ENCODE data around the gene IL3. TPM values are rescaled to one million over a fixed set of nuclear protein-coding genes. Genes with fewer than 3 reads are reported as not detected.

IL3 gene
- total and polyA plus RNA-seq, 2 of the 4 experiments (the other 2 are of a cell fraction): not detected

- DNase-seq (no peak), ATAC-seq (ENCODE audit: low read depth) (no peak)
- Histone ChIP-seq H2BK20ac (ENCODE audit: low read depth, low read length) (peak overlapping the region; percentile 67; the same call in 1 of the 2 replicates), H4K20me1 (ENCODE audit: insufficient read depth, low read length) (no peaks in the 10 kb centered on the region), H2BK15ac (ENCODE audit: low read depth, low read length) (peak overlapping the region; percentile 75; the same call in 2 of the 3 replicates), H3K9me3 (ENCODE audit: control insufficient read depth, insufficient read depth, low read length) (no peaks in the 10 kb centered on the region), H2AFZ (replicated peaks; ENCODE audit: low read length, poor library complexity) (peak overlapping the region; percentile 36), H3K4me2 (ENCODE audit: low read depth, low read length) (no peak overlapping the region), H3K9ac (ENCODE audit: low read depth, low read length) (no peak overlapping the region), H3K27me3 (ENCODE audit: control insufficient read depth, insufficient read depth, low read length) (no peaks in the 10 kb centered on the region), H3K4me1 (ENCODE audit: control insufficient read depth, insufficient read depth, low read length) (peaks cover 23% of the 10 kb centered on the region), H4K5ac (ENCODE audit: low read depth, low read length) (no peak overlapping the region), H3K4ac (ENCODE audit: low read depth, low read length) (peak overlapping the region; percentile 45), H3K18ac (ENCODE audit: low read depth, low read length) (no peak overlapping the region; the same call in 1 of the 2 replicates), H3K79me1 (ENCODE audit: low read depth in 1 of 2, low read length in 2 of 2) (no peaks in the 10 kb centered on the region), H2BK5ac (ENCODE audit: low read depth, low read length, poor library complexity, severe bottlenecking) (no peak overlapping the region), H3K14ac (replicated peaks; ENCODE audit: low read depth, low read length) (peak overlapping the region; percentile 31), H3K36me3 (ENCODE audit: control insufficient read depth, insufficient read depth, low read length) (no peaks in the 10 kb centered on the region), H3K56ac (ENCODE audit: extremely low read depth, insufficient read depth, low read length) (no peak overlapping the region), H2AK5ac (ENCODE audit: low read depth, low read length) (peak overlapping the region; percentile 62; the same call in 1 of the 2 replicates), H4K8ac (ENCODE audit: low read depth in 2 of 2, low read length in 2 of 2) (peak overlapping the region in 1 of 2 experiments; percentile 1; a peak in 1 of 4 replicates), H3K4me3 (ENCODE audit: insufficient read depth, low read depth, low read length) (no peak overlapping the region), H2AK9ac (replicated peaks; ENCODE audit: low read depth, low read length, poor library complexity) (no peak overlapping the region), H4K91ac (ENCODE audit: insufficient read depth, low read depth, low read length) (peak overlapping the region; percentile 24; the same call in 1 of the 2 replicates), H2BK120ac (ENCODE audit: low read depth, low read length) (peak overlapping the region; percentile 75; the same call in 1 of the 2 replicates), H3K9me1 (ENCODE audit: insufficient read depth, low read length) (peaks cover 27% of the 10 kb centered on the region), H3K23ac (ENCODE audit: low read depth, low read length) (peak overlapping the region; percentile 36; the same call in 1 of the 2 replicates), H3K27ac (ENCODE audit: insufficient read depth, low read length) (no peak overlapping the region)
- dilution Hi-C loops (cut with HindIII; ENCODE audit: low sequenced_read_pairs, unreplicated experiment) (no loop called here), in situ Hi-C loops (cut with MboI; ENCODE audit: low sequenced_read_pairs) (loop anchor here (25.0 kb wide), 1 partner anchor 390 kb away; the partner anchor contains the start of gene IRF1), intact Hi-C loops (cut with micrococcal nuclease) (no loop called here)
- TF ChIP-seq MXI1 (IDR thresholded peaks at IDR 0.05; ENCODE audit: borderline replicate concordance, low read depth, low read length): no peak
- no peak for TF ChIP-seq CEBPB (IDR thresholded peaks at IDR 0.05; ENCODE audit: low read depth, low read length)
- TF ChIP-seq NFE2L2 (IDR thresholded peaks at IDR 0.05; ENCODE audit: low read depth, low read length): no peak
- no peak for TF ChIP-seq RFX5 (IDR thresholded peaks at IDR 0.05; ENCODE audit: low read depth, low read length)
- TF ChIP-seq USF2 (IDR thresholded peaks at IDR 0.05; ENCODE audit: low read depth, low read length): no peak
- no peak for TF ChIP-seq CTCF (conservative IDR thresholded peaks at IDR 0.05; ENCODE audit: low read depth, low read length)
- no peak for TF ChIP-seq CHD1 (IDR thresholded peaks at IDR 0.05; ENCODE audit: low read depth, low read length)
- no peak for TF ChIP-seq RAD21 (IDR thresholded peaks at IDR 0.05; ENCODE audit: low read length)
- TF ChIP-seq SMC3 (IDR thresholded peaks at IDR 0.05; ENCODE audit: low read depth, low read length): no peak
- no peak for TF ChIP-seq FOS (IDR thresholded peaks at IDR 0.05; ENCODE audit: low read depth, low read length)
- TF ChIP-seq BHLHE40 (IDR thresholded peaks at IDR 0.05; ENCODE audit: low read depth, low read length): no peak
- TF ChIP-seq RCOR1 (IDR thresholded peaks at IDR 0.05; ENCODE audit: insufficient replicate concordance, low read length): no peak
- no peak for TF ChIP-seq ELK1 (IDR thresholded peaks at IDR 0.05; ENCODE audit: borderline replicate concordance, low read depth, low read length)
- 67% methylated on average over 1 of the region's 3 CpGs; no CpG with 5 or more reads in 1 of the 2 experiments for WGBS, 2 experiments (ENCODE audit: extremely low coverage in 2 of 2, insufficient read length in 1 of 2)
- ChIA-PET POLR2A (ENCODE audit: unreplicated experiment) (no interaction called here), CTCF (no interaction called here)
- BruUV-seq (replicated peaks): no TSS peak
Measured at GRCh38 chr5:132096904-132097303, 36.4 kb downstream of the IL3 start.
